SK-N-SH (cell line): ENCODE results near the gene NT5C3A. TPM values are rescaled to one million over a fixed set of nuclear protein-coding genes. Genes with fewer than 3 reads are reported as not detected.

Source experiments
- CTCF ChIA-PET: fragments of 300-600, 350-600 bp; formaldehyde crosslinking; extraction: SDS; loops from one replicate; lab custom pipeline; 2021; lab: Yijun Ruan, JAX
- POLR2A ChIA-PET: fragments of 350-600 bp; sonication (Branson Sonifier 250); formaldehyde crosslinking; extraction: SDS; loops from one replicate; lab custom pipeline; 2020; ENCODE audit warnings: antibody characterized with exemption, inconsistent platforms; lab: Yijun Ruan, JAX
- DNase-seq: peaks from one replicate; pipeline ENCODE4 v3.0.0; 2012
- H2AFZ ChIP-seq: fragments of 200-600 bp; sonication (generic); 2 replicates; pipeline ENCODE4 v1.8.1; 2016; ENCODE audit warnings: antibody characterized with exemption, mild to moderate bottlenecking, low read depth
- H3F3A ChIP-seq: fragments of 200-600 bp; sonication (generic); replicated peaks from 2 replicates; pipeline ENCODE3; 2016; ENCODE audit warnings: antibody characterized with exemption, mild to moderate bottlenecking; ENCODE audit not compliant: insufficient read depth
- H3K27ac ChIP-seq, 2 experiments: fragments of 200-500 bp in 1 of 2; fragments of 200-600 bp in 1 of 2; sonication (Bioruptor generic) in 1 of 2; sonication (generic), shearing (Covaris generic) in 1 of 2; 2 replicates each; pipeline versions ENCODE4 v1.5.1 to v1.6.1; 2014 to 2016; ENCODE audit warnings: low read depth in 2 of 2, inconsistent platforms in 1 of 2, low read length in 1 of 2, mild to moderate bottlenecking in 1 of 2, mixed read lengths in 1 of 2
- H3K27me3 ChIP-seq: fragments of 200-600 bp; sonication (generic), shearing (Covaris generic); 2 replicates; pipeline ENCODE4 v1.6.1; 2016; ENCODE audit warnings: mixed run types; ENCODE audit not compliant: insufficient read depth
- H3K36me3 ChIP-seq, 2 experiments: fragments of 200-500 bp in 1 of 2; fragments of 200-600 bp in 1 of 2; sonication (Bioruptor generic) in 1 of 2; sonication (generic) in 1 of 2; replicated peaks in 1 of 2; 2 replicates each; pipeline versions ENCODE3 to v1.5.1; 2014 to 2016; ENCODE audit warnings: low read length in 1 of 2, mild to moderate bottlenecking in 1 of 2; ENCODE audit not compliant: insufficient read depth in 2 of 2, control insufficient read depth in 1 of 2
- H3K4me1 ChIP-seq, 2 experiments: fragments of 200-500 bp in 1 of 2; fragments of 200-600 bp in 1 of 2; sonication (Bioruptor generic) in 1 of 2; sonication (generic), shearing (Covaris generic) in 1 of 2; 2 replicates each; pipeline versions ENCODE4 v1.5.1 to v1.6.1; 2014 to 2016; ENCODE audit warnings: low read depth in 1 of 2, low read length in 1 of 2, mixed run types in 1 of 2; ENCODE audit not compliant: insufficient read depth in 2 of 2, control insufficient read depth in 1 of 2
- H3K4me2 ChIP-seq: fragments of 200-600 bp; sonication (generic), shearing (Covaris generic); 2 replicates; pipeline ENCODE4 v1.6.1; 2017; ENCODE audit warnings: mixed run types
- H3K4me3 ChIP-seq, 2 experiments: fragments of 200-500 bp in 1 of 2; fragments of 200-600 bp in 1 of 2; sonication (Bioruptor generic) in 1 of 2; sonication (generic), shearing (Covaris generic) in 1 of 2; 2 replicates each; pipeline versions ENCODE4 v1.5.1 to v1.8.1; 2014 to 2016; ENCODE audit warnings: low read depth in 2 of 2, inconsistent platforms in 1 of 2, low read length in 1 of 2, mild to moderate bottlenecking in 1 of 2, mixed read lengths in 1 of 2, moderate library complexity in 1 of 2
- H3K79me2 ChIP-seq: fragments of 200-600 bp; sonication (generic); 2 replicates; pipeline ENCODE4 v1.8.1; 2017; ENCODE audit warnings: mild to moderate bottlenecking; ENCODE audit not compliant: insufficient read depth
- H3K9ac ChIP-seq: fragments of 200-600 bp; sonication (generic); 2 replicates; pipeline ENCODE4 v1.6.1; 2017; ENCODE audit warnings: mixed run types
- H3K9me2 ChIP-seq: fragments of 200-600 bp; sonication (generic); 2 replicates; pipeline ENCODE4 v1.6.1; 2017; ENCODE audit warnings: mixed run types
- H3K9me3 ChIP-seq: fragments of 200-600 bp; sonication (generic); 2 replicates; pipeline ENCODE4 v1.6.1; 2017; ENCODE audit warnings: mixed run types, mild to moderate bottlenecking, moderate library complexity
- H4K20me1 ChIP-seq: fragments of 200-600 bp; sonication (generic); 2 replicates; pipeline ENCODE4 v1.6.1; 2017; ENCODE audit warnings: mild to moderate bottlenecking, mixed run types; ENCODE audit not compliant: insufficient read depth
- EP300 ChIP-seq, 2 experiments: IDR thresholded peaks; 2 replicates each; pipeline versions ENCODE4 v1.4.0 to v1.6.1; 2012; ENCODE audit warnings: borderline replicate concordance in 1 of 2, low read depth in 1 of 2, low read length in 1 of 2
- FOSL2 ChIP-seq: IDR thresholded peaks from 2 replicates; pipeline ENCODE4 v1.4.0; 2012; ENCODE audit warnings: low read depth, mild to moderate bottlenecking, moderate library complexity, borderline replicate concordance
- FOXJ3 ChIP-seq: sonication (generic); formaldehyde crosslinking; IDR thresholded peaks from 2 replicates; pipeline ENCODE4 v1.5.1; 2020; ENCODE audit warnings: mild to moderate bottlenecking, missing genetic modification reagents
- JUND ChIP-seq: IDR thresholded peaks from 2 replicates; pipeline ENCODE4 v1.4.0; 2012
- MEF2A ChIP-seq: IDR thresholded peaks from 2 replicates; pipeline ENCODE4 v1.4.0; 2012; ENCODE audit warnings: low read depth, borderline replicate concordance
- MXI1 ChIP-seq: IDR thresholded peaks from 2 replicates; pipeline ENCODE4 v1.6.1; 2012; ENCODE audit warnings: mild to moderate bottlenecking, low read depth, low read length, improper control_type of control experiment
- NFIC ChIP-seq: IDR thresholded peaks from 2 replicates; pipeline ENCODE4 v1.4.0; 2012; ENCODE audit warnings: borderline replicate concordance
- NRF1 ChIP-seq: IDR thresholded peaks from 2 replicates; pipeline ENCODE4 v1.6.1; 2012; ENCODE audit warnings: low read depth, mild to moderate bottlenecking, low read length
- POLR2AphosphoS5 ChIP-seq: IDR thresholded peaks from 2 replicates; pipeline ENCODE4 v1.6.1; 2012; ENCODE audit warnings: low read depth, low read length
- RAD21 ChIP-seq: IDR thresholded peaks from 2 replicates; pipeline ENCODE4 v1.6.1; 2012; ENCODE audit warnings: mild to moderate bottlenecking, low read length
- RCOR1 ChIP-seq: fragments of 150-350 bp; IDR thresholded peaks from 2 replicates; pipeline ENCODE4 v1.6.1; 2017; ENCODE audit warnings: antibody characterized with exemption, low read length
- RFX5 ChIP-seq: IDR thresholded peaks from 2 replicates; pipeline ENCODE4 v1.6.1; 2012; ENCODE audit warnings: mild to moderate bottlenecking, improper control_type of control experiment, low read length
- RXRA ChIP-seq: IDR thresholded peaks from 2 replicates; pipeline ENCODE4 v1.4.0; 2012; ENCODE audit warnings: low read depth, mild to moderate bottlenecking, borderline replicate concordance
- SMC3 ChIP-seq: IDR thresholded peaks from 2 replicates; pipeline ENCODE4 v1.6.1; 2012; ENCODE audit warnings: low read depth, low read length, improper control_type of control experiment
- TAF1 ChIP-seq: IDR thresholded peaks from 2 replicates; pipeline ENCODE4 v1.6.1; 2012; ENCODE audit warnings: low read depth, mild to moderate bottlenecking, low read length, moderate library complexity, borderline replicate concordance
- USF1 ChIP-seq: IDR thresholded peaks from 2 replicates; pipeline ENCODE4 v1.4.0; 2012; ENCODE audit warnings: low read depth, borderline replicate concordance
- ZBTB33 ChIP-seq: IDR thresholded peaks from 2 replicates; pipeline ENCODE4 v1.4.0; 2012; ENCODE audit warnings: low read depth, borderline replicate concordance
- WGBS: methylation state at CpG from one replicate; pipeline ENCODE4 v1.1.6; 2017; ENCODE audit warnings: low lambda C conversion rate; 5-methylcytosine and 5-hydroxymethylcytosine counted together
- polyA plus RNA-seq, 3 experiments: library from polyadenylated mRNA; depleted of rRNA; stranded (reverse); fragments of >200 nt; gene quantifications; 2 replicates each; pipeline ENCODE4 v1.2.3, GENCODE V29; 2012
- TF ChIP-seq, protein P1 (sequence below): IDR thresholded peaks from 2 replicates; pipeline ENCODE4 v1.6.1; 2012; ENCODE audit warnings: mild to moderate bottlenecking, low read depth, low read length, moderate library complexity
- TF ChIP-seq, protein P2 (sequence below): fragments of 200-600 bp; sonication (generic); IDR thresholded peaks from 2 replicates; pipeline ENCODE4 v1.6.1; 2017; ENCODE audit warnings: antibody characterized with exemption, mild to moderate bottlenecking, moderate library complexity

NT5C3A gene
- polyA plus RNA-seq, 1 of the 3 experiments (the other 2 are of a cell fraction): 13.2 TPM

DNA sequence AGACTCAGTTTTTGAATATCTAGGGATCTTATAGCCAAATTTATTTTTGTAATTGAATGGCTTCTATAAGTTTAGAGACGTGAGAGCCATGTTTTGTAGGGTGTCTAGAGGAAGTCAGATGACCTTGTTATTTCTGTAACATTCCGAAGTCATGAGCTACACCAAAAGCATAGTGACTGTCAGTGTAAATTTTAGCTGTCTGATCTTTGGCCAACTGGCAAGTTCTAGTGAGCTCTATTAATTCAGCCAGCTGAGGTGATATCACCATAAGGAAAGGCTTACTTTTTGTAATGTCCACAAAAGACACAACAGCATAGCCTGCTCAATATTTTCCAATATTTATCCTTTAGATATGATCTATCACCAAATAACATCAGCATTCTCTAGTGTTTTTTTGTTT lies 9.9 kb upstream of the NT5C3A start (continued):
- TF ChIP-seq RFX5: no peak
- TF ChIP-seq RXRA: no peak
- TF ChIP-seq, protein P1, sequence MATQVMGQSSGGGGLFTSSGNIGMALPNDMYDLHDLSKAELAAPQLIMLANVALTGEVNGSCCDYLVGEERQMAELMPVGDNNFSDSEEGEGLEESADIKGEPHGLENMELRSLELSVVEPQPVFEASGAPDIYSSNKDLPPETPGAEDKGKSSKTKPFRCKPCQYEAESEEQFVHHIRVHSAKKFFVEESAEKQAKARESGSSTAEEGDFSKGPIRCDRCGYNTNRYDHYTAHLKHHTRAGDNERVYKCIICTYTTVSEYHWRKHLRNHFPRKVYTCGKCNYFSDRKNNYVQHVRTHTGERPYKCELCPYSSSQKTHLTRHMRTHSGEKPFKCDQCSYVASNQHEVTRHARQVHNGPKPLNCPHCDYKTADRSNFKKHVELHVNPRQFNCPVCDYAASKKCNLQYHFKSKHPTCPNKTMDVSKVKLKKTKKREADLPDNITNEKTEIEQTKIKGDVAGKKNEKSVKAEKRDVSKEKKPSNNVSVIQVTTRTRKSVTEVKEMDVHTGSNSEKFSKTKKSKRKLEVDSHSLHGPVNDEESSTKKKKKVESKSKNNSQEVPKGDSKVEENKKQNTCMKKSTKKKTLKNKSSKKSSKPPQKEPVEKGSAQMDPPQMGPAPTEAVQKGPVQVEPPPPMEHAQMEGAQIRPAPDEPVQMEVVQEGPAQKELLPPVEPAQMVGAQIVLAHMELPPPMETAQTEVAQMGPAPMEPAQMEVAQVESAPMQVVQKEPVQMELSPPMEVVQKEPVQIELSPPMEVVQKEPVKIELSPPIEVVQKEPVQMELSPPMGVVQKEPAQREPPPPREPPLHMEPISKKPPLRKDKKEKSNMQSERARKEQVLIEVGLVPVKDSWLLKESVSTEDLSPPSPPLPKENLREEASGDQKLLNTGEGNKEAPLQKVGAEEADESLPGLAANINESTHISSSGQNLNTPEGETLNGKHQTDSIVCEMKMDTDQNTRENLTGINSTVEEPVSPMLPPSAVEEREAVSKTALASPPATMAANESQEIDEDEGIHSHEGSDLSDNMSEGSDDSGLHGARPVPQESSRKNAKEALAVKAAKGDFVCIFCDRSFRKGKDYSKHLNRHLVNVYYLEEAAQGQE: no peak
- no peak for TF ChIP-seq ZBTB33
- no peak for TF ChIP-seq TAF1
- TF ChIP-seq USF1: peak; percentile 26; the same call in 1 of the 2 replicates
- no peak for TF ChIP-seq NRF1
- peak; percentile 18; the same call in 1 of the 2 replicates for TF ChIP-seq FOSL2
- peak; percentile 26; the same call in 1 of the 2 replicates for TF ChIP-seq JUND

DNA sequence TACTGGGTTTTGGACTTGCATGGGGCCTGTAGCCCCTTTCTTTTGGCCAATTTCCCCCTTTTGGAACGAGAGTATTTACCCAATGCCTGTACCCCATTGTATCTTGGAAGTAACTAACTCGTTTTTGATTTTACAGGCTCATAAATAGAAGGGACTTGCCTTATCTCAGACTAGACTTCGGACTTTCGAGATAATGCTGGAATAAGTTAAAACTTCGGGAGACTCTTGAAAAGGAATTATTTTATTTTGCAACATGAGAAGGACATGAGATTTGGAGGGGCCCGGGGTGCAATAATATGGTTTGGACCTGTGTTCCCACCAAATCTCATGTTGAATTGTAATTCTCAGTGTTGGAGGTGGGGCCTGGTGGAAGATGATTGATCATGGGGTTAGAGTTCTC lies 8.3 kb upstream of the NT5C3A start:
- ChIA-PET CTCF (no interaction called here), POLR2A (no interaction called here)
- Histone ChIP-seq H3K27ac (no peak overlapping the region), H3K36me3 (no peaks in the 10 kb centered on the region), H3K9me3 (peaks cover 17% of the 10 kb centered on the region; the same call in 1 of the 2 replicates), H3K4me3 (no peak overlapping the region), H3F3A (peaks cover 10% of the 10 kb centered on the region), H3K27me3 (no peaks in the 10 kb centered on the region), H3K79me2 (no peaks in the 10 kb centered on the region), H2AFZ (no peak overlapping the region), H3K9me2 (no peaks in the 10 kb centered on the region), H3K4me2 (no peak overlapping the region), H3K9ac (no peak overlapping the region), H3K4me1 (no peaks in the 10 kb centered on the region), H4K20me1 (no peaks in the 10 kb centered on the region)
- WGBS: 28% methylated on average over 6 of the region's 6 CpGs
- DNase-seq: no peak
- TF ChIP-seq RAD21 (no peak), NFIC (no peak), RCOR1 (no peak), NRF1 (no peak), EP300 (IDR thresholded peaks at IDR 0.05; ENCODE audit: borderline replicate concordance in 1 of 2, low read depth in 1 of 2, low read length in 1 of 2) (no peak), MXI1 (no peak), POLR2AphosphoS5 (no peak), ZBTB33 (no peak), SMC3 (no peak), USF1 (no peak), MEF2A (no peak), FOSL2 (no peak), TAF1 (no peak), RFX5 (no peak), FOXJ3 (no peak)
- TF ChIP-seq, protein P2, sequence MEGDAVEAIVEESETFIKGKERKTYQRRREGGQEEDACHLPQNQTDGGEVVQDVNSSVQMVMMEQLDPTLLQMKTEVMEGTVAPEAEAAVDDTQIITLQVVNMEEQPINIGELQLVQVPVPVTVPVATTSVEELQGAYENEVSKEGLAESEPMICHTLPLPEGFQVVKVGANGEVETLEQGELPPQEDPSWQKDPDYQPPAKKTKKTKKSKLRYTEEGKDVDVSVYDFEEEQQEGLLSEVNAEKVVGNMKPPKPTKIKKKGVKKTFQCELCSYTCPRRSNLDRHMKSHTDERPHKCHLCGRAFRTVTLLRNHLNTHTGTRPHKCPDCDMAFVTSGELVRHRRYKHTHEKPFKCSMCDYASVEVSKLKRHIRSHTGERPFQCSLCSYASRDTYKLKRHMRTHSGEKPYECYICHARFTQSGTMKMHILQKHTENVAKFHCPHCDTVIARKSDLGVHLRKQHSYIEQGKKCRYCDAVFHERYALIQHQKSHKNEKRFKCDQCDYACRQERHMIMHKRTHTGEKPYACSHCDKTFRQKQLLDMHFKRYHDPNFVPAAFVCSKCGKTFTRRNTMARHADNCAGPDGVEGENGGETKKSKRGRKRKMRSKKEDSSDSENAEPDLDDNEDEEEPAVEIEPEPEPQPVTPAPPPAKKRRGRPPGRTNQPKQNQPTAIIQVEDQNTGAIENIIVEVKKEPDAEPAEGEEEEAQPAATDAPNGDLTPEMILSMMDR: no peak
